ENCODE measurements around the gene ARAP2. TPM values are rescaled to one million over a fixed set of nuclear protein-coding genes. Genes with fewer than 3 reads are reported as not detected.

ARAP2 gene
- total RNA-seq, 6 experiments from 2014 or later, result 6.4 to 15.4 (median 10.2) TPM

DNA sequence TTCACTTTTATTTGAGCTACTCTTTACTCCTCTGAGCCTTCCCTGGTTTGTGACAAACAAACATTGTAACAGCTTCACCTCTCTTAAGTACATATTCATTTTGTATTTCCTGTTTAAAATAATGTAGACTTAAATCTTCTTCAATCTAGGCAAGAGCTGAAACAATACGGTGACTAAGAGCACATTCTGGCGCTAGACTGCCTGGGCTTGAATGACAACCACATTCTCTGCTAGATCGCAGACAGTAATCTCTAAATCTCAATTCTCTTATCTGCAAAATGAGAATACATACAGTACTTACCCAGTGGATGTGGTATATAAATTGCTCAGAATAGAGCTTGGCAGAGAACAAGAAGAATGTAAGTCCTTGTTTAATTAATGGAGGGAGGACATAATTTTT, 144.8 kb downstream of the ARAP2 start:
- no peak for ATAC-seq
- Histone ChIP-seq H3K27ac (no peak overlapping the region), H3K27me3 (no peaks in the 10 kb centered on the region), H3K36me3 (no peaks in the 10 kb centered on the region), H3K4me3 (no peak overlapping the region), H3K4me1 (no peaks in the 10 kb centered on the region), H3K9me3 (no peaks in the 10 kb centered on the region)
- no peak for TF ChIP-seq POLR2A (IDR thresholded peaks at IDR 0.05)
- no peak for TF ChIP-seq CTCF (IDR thresholded peaks at IDR 0.05)
- WGBS (ENCODE audit: insufficient coverage, low coverage, low lambda C conversion rate, missing lambda C conversion rate), result 91% methylated on average over 3 of the region's 3 CpGs
- intact Hi-C loops (cut with DNase I), result no loop called here
- no peak for DNase-seq

GRCh38 chr4:36094995-36095394, 149.3 kb downstream of the ARAP2 start:
- H3K9me3 ChIP-seq, result no peaks in the 10 kb centered on the region
- no peaks in the 10 kb centered on the region for H3K4me1 ChIP-seq
- ATAC-seq (no peak), DNase-seq (no peak)
- no peaks in the 10 kb centered on the region for H3K36me3 ChIP-seq
- no peak overlapping the region for H3K4me3 ChIP-seq
- H3K27me3 ChIP-seq, result no peaks in the 10 kb centered on the region
- 94% methylated on average over 2 of the region's 2 CpGs for WGBS (ENCODE audit: insufficient coverage, low coverage, low lambda C conversion rate, missing lambda C conversion rate)
- no peak overlapping the region for H3K27ac ChIP-seq
- intact Hi-C loops (cut with DNase I), result no loop called here
- TF ChIP-seq CTCF (IDR thresholded peaks at IDR 0.05), result no peak
- no peak for TF ChIP-seq POLR2A (IDR thresholded peaks at IDR 0.05)

DNA sequence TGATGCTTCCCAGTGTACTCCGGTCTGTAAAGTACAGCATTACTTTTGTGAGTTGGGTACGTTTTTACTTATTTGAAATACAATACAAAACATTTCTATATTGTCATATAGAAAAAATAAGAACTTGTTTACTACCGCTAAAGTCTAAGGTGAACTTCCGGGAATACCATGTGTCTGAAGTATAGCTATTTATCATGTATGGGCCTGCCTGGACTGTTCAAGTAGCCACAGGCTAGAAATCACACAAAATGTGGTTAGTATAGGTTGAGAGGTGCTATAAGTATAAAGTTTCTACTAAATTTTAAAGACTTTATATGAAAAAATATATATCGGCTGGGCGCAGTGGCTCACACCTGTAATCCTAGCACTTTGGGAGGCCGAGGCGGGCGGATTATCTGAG, 152.3 kb downstream of the ARAP2 start:
- no peaks in the 10 kb centered on the region for H3K36me3 ChIP-seq
- DNase-seq (no peak), ATAC-seq (no peak)
- no peaks in the 10 kb centered on the region for H3K27me3 ChIP-seq
- no peak overlapping the region for H3K4me3 ChIP-seq
- WGBS (ENCODE audit: insufficient coverage, low coverage, low lambda C conversion rate, missing lambda C conversion rate), result 96% methylated on average over 9 of the region's 9 CpGs
- H3K9me3 ChIP-seq, result no peaks in the 10 kb centered on the region
- no peaks in the 10 kb centered on the region for H3K4me1 ChIP-seq
- TF ChIP-seq POLR2A (IDR thresholded peaks at IDR 0.05), result no peak
- no peak for TF ChIP-seq CTCF (IDR thresholded peaks at IDR 0.05)
- intact Hi-C loops (cut with DNase I), result no loop called here
- H3K27ac ChIP-seq, result no peak overlapping the region

- intact Hi-C loops (cut with DNase I), result no loop called here
- Histone ChIP-seq H3K36me3 (no peaks in the 10 kb centered on the region), H3K27me3 (no peaks in the 10 kb centered on the region), H3K4me1 (no peaks in the 10 kb centered on the region), H3K27ac (no peak overlapping the region), H3K9me3 (no peaks in the 10 kb centered on the region), H3K4me3 (no peak overlapping the region)
- TF ChIP-seq CTCF (IDR thresholded peaks at IDR 0.05) (no peak), POLR2A (IDR thresholded peaks at IDR 0.05) (no peak)
- ATAC-seq (peak in 2 of 4 donors; percentile 17 to 58), DNase-seq (no peak)
- WGBS (ENCODE audit: insufficient coverage, low coverage, low lambda C conversion rate, missing lambda C conversion rate), result 21% methylated on average over 1 of the region's 1 CpG
Observed at GRCh38 chr4:36088542-36088941, 155.8 kb downstream of the ARAP2 start.

- no peaks in the 10 kb centered on the region for H3K4me1 ChIP-seq
- DNase-seq (no peak), ATAC-seq (no peak)
- H3K27ac ChIP-seq, result no peak overlapping the region
- TF ChIP-seq POLR2A (IDR thresholded peaks at IDR 0.05), result no peak
- H3K36me3 ChIP-seq, result peaks cover 0 to 11% (median 0%) of the 10 kb centered on the region in 4 donors
- no peaks in the 10 kb centered on the region for H3K9me3 ChIP-seq
- intact Hi-C loops (cut with DNase I), result no loop called here
- no peak overlapping the region for H3K4me3 ChIP-seq
- H3K27me3 ChIP-seq, result no peaks in the 10 kb centered on the region
- 94% methylated on average over 1 of the region's 1 CpG for WGBS (ENCODE audit: insufficient coverage, low coverage, low lambda C conversion rate, missing lambda C conversion rate)
Observed at GRCh38 chr4:36086261-36086786, 158.0 kb downstream of the ARAP2 start.
